ENCODE results near the gene RAB7B. TPM values are rescaled to one million over a fixed set of nuclear protein-coding genes. Genes with fewer than 3 reads are reported as not detected.

The RAB7B gene
- polyA plus RNA-seq, 2 of the 4 experiments (the other 2 are of a cell fraction): 0.08 to 0.30 TPM

DNA sequence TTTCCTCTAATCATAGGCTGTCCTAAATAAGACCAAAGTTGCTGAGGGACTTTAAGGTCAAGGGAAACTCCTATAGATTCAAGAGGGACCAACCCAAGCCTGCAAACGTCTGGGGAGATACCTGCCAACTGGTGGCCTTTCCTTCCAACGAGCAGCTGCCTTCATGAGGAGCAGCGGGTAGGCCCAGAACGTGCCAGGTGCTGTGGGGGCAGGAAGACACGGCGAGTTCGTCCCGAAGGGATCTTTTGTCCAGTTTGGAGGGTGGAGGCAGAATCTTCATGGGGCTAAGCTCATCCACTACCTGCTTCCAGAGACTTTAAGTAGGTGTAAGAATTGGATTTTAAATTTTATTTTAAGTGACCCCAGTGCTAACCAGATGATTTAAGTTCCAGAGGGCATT is 34.0 kb downstream of the RAB7B start:
- Histone ChIP-seq H3K9me3 (no peaks in the 10 kb centered on the region), H3K4me3 (no peak overlapping the region), H3K27ac (no peak overlapping the region), H3K4me1 (peaks cover 7% of the 10 kb centered on the region), H3K4me2 (no peak overlapping the region)
- FAIRE-seq: no peak
- TF ChIP-seq PHF8 (IDR thresholded peaks at IDR 0.05; ENCODE audit: borderline replicate concordance, low read depth) (no peak), HOXA7 (CRISPR knock-in tag; IDR thresholded peaks at IDR 0.05) (no peak), MAZ (IDR thresholded peaks at IDR 0.05; ENCODE audit: borderline replicate concordance, low read depth, low read length) (no peak), GATA3 (IDR thresholded peaks at IDR 0.05; ENCODE audit: borderline replicate concordance) (no peak), FOSB (CRISPR knock-in tag; IDR thresholded peaks at IDR 0.05) (no peak), FOXS1 (CRISPR knock-in tag; IDR thresholded peaks at IDR 0.05) (no peak)
- ChIA-PET POLR2A (no interaction called here), CTCF (interaction anchor here (1.0 to 6.4 kb wide), 6 partner anchors 8 to 178 kb away, joined by 3 to 84 read pairs (median 12); no protein-coding TSS in a partner anchor)
- DNase-seq (ENCODE audit: low read depth in 1 of 2, low spot score in 1 of 2): no peak
- ATAC-seq: no peak
- 75% methylated on average over 8 of the region's 8 CpGs for WGBS (ENCODE audit: missing lambda C conversion rate)

DNA sequence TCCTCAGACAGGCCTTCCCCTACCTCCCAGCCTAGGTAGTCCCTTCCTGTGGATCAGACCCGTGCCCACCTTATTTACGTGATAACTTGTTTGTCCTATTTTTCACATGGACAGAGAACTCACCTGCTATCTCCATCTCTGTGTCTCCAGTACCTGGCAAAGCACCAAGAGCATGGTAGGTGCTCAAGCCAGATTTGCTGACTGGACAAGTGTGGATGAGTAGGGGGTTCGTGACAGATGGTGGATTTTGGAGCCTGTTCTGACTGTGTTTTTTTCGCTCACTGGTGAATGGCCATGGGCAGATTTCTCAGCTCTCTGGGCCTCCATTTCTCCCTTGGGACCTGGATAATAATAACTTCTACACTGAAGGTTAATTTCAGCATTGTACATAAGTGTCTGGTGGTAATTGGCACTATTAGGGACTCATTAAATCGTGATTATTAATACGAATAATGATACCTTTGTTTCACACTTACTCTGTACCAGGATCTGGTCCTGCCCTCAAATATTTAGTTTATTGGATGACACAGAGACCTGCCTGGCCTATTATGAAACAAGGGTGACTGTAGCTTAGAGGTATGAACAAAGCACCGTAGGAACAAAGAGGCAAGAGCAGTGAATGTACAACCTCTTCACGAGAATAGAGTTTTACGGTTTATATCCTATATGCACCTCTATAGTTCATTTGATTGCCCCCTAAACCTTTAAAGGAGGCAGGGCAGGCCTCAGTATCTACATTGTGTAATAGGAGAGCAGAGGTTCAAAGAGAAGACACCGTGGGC is 35.5 kb downstream of the RAB7B start:
- POLR2A ChIA-PET: no interaction called here
- ATAC-seq: no peak
- TF ChIP-seq ZFP36 (IDR thresholded peaks at IDR 0.05; ENCODE audit: borderline replicate concordance, partially characterized antibody): no peak
- TF ChIP-seq MAFK (IDR thresholded peaks at IDR 0.05; ENCODE audit: partially characterized antibody): peak; percentile 83
- H3K4me3 ChIP-seq: no peak overlapping the region
- no peak overlapping the region for H3K4me2 ChIP-seq
- FAIRE-seq: no peak
- H3K27ac ChIP-seq: no peak overlapping the region
- peaks cover 7% of the 10 kb centered on the region for H3K4me1 ChIP-seq
- no peak for DNase-seq (ENCODE audit: low read depth in 1 of 2, low spot score in 1 of 2)
- WGBS (ENCODE audit: missing lambda C conversion rate): 57% methylated on average over 10 of the region's 10 CpGs
- CTCF ChIA-PET: interaction anchor here (0.9 to 6.4 kb wide), 9 partner anchors 7 to 310 kb away, joined by 3 to 84 read pairs (median 5); no protein-coding TSS in a partner anchor
- no peaks in the 10 kb centered on the region for H3K9me3 ChIP-seq

DNA sequence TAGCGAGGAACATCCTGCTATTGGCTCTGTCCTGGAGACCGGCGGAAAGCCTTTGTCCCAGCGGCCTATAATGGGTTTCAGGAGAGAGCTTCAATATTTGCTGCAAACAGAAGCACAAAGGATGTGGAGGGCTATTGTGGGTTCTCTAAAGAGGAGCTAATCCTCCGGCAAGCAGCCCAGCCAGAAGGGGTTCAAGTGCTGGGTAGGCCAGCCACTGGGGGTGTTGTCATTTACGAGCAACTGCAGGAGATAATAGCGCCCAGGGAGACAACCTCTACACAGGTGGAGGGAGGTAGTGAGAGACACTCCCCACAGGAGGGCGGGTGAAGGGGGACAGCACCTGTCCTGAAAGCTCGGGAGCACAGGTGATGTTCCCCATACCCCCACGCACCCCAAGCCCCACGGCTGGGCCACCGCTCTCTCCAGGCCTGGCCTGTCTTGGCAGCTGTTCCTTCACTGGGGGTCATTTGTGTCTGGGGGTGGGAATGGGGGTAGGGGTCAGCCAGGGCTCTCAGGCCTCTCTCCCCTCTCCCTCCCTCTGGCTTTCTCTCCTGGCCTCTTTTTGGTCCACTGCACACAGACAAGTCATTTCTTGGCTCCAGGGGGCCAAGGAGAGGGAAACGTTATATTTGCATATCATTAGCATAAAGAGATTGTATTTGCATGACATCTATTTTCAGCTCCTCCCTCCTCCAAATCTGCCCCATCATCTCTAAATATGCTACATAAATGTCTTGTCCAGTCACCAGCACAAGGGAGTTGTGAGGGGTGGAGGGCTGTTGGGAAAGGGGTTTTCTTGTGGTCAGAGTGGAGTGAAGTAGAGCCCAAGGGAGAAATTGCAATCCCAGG is 37.9 kb downstream of the RAB7B start:
- TF ChIP-seq, protein P1, sequence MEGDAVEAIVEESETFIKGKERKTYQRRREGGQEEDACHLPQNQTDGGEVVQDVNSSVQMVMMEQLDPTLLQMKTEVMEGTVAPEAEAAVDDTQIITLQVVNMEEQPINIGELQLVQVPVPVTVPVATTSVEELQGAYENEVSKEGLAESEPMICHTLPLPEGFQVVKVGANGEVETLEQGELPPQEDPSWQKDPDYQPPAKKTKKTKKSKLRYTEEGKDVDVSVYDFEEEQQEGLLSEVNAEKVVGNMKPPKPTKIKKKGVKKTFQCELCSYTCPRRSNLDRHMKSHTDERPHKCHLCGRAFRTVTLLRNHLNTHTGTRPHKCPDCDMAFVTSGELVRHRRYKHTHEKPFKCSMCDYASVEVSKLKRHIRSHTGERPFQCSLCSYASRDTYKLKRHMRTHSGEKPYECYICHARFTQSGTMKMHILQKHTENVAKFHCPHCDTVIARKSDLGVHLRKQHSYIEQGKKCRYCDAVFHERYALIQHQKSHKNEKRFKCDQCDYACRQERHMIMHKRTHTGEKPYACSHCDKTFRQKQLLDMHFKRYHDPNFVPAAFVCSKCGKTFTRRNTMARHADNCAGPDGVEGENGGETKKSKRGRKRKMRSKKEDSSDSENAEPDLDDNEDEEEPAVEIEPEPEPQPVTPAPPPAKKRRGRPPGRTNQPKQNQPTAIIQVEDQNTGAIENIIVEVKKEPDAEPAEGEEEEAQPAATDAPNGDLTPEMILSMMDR (IDR thresholded peaks at IDR 0.05): no peak
- no peak for TF ChIP-seq ZFP36 (IDR thresholded peaks at IDR 0.05; ENCODE audit: borderline replicate concordance, partially characterized antibody)
- TF ChIP-seq KDM1A (IDR thresholded peaks at IDR 0.05; ENCODE audit: low read depth): no peak
- TF ChIP-seq, protein P2, sequence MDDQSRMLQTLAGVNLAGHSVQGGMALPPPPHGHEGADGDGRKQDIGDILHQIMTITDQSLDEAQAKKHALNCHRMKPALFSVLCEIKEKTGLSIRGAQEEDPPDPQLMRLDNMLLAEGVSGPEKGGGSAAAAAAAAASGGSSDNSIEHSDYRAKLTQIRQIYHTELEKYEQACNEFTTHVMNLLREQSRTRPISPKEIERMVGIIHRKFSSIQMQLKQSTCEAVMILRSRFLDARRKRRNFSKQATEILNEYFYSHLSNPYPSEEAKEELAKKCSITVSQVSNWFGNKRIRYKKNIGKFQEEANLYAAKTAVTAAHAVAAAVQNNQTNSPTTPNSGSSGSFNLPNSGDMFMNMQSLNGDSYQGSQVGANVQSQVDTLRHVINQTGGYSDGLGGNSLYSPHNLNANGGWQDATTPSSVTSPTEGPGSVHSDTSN (IDR thresholded peaks at IDR 0.05): no peak
- TF ChIP-seq EHMT2 (IDR thresholded peaks at IDR 0.05; ENCODE audit: low read depth): no peak
- no peak for TF ChIP-seq CBX2 (IDR thresholded peaks at IDR 0.05; ENCODE audit: borderline replicate concordance, low read depth)
- no peak for TF ChIP-seq FOSL2 (IDR thresholded peaks at IDR 0.05)
- TF ChIP-seq FOSL2 (CRISPR knock-in tag; IDR thresholded peaks at IDR 0.05): no peak
- no peak for TF ChIP-seq ESRRA (IDR thresholded peaks at IDR 0.05; ENCODE audit: borderline replicate concordance, low read length)
- TF ChIP-seq, protein P3, sequence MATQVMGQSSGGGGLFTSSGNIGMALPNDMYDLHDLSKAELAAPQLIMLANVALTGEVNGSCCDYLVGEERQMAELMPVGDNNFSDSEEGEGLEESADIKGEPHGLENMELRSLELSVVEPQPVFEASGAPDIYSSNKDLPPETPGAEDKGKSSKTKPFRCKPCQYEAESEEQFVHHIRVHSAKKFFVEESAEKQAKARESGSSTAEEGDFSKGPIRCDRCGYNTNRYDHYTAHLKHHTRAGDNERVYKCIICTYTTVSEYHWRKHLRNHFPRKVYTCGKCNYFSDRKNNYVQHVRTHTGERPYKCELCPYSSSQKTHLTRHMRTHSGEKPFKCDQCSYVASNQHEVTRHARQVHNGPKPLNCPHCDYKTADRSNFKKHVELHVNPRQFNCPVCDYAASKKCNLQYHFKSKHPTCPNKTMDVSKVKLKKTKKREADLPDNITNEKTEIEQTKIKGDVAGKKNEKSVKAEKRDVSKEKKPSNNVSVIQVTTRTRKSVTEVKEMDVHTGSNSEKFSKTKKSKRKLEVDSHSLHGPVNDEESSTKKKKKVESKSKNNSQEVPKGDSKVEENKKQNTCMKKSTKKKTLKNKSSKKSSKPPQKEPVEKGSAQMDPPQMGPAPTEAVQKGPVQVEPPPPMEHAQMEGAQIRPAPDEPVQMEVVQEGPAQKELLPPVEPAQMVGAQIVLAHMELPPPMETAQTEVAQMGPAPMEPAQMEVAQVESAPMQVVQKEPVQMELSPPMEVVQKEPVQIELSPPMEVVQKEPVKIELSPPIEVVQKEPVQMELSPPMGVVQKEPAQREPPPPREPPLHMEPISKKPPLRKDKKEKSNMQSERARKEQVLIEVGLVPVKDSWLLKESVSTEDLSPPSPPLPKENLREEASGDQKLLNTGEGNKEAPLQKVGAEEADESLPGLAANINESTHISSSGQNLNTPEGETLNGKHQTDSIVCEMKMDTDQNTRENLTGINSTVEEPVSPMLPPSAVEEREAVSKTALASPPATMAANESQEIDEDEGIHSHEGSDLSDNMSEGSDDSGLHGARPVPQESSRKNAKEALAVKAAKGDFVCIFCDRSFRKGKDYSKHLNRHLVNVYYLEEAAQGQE (IDR thresholded peaks at IDR 0.05): no peak
- no peak for TF ChIP-seq CHD2 (IDR thresholded peaks at IDR 0.05; ENCODE audit: low read length, partially characterized antibody)
- no peak for TF ChIP-seq ZSCAN20 (CRISPR knock-in tag; IDR thresholded peaks at IDR 0.05)
- TF ChIP-seq GATA3 (IDR thresholded peaks at IDR 0.05; ENCODE audit: borderline replicate concordance): no peak
- no peak for TF ChIP-seq MAZ (IDR thresholded peaks at IDR 0.05; ENCODE audit: borderline replicate concordance, low read depth, low read length)
- TF ChIP-seq, protein P4, sequence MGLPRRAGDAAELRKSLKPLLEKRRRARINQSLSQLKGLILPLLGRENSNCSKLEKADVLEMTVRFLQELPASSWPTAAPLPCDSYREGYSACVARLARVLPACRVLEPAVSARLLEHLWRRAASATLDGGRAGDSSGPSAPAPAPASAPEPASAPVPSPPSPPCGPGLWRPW (IDR thresholded peaks at IDR 0.05): no peak
- TF ChIP-seq RNF2 (IDR thresholded peaks at IDR 0.05; ENCODE audit: borderline replicate concordance, low read depth): no peak
- TF ChIP-seq NR3C1 (IDR thresholded peaks at IDR 0.05): no peak
- no peak for TF ChIP-seq FOSB (CRISPR knock-in tag; IDR thresholded peaks at IDR 0.05)
- no peak for TF ChIP-seq FOXS1 (CRISPR knock-in tag; IDR thresholded peaks at IDR 0.05)
- Histone ChIP-seq H3K4me2 (no peak overlapping the region), H3K9me3 (no peaks in the 10 kb centered on the region), H3K4me3 (no peak overlapping the region), H3K4me1 (no peaks in the 10 kb centered on the region; the same call in 2 of the 3 replicates), H3K27ac (no peak overlapping the region)
- ATAC-seq: no peak
- WGBS (ENCODE audit: missing lambda C conversion rate): 72% methylated on average over 12 of the region's 13 CpGs
- no peak for DNase-seq (ENCODE audit: low read depth in 1 of 2, low spot score in 1 of 2)
- ChIA-PET POLR2A (no interaction called here), CTCF (interaction anchor here (0.9 to 3.6 kb wide), 4 partner anchors 12 to 47 kb away, joined by 3 to 27 read pairs (median 10); no protein-coding TSS in a partner anchor)
- no peak for FAIRE-seq
